CD4-positive, alpha-beta T cell treated with Interleukin-6 at 100 ng/mL for 8 hours (primary cell): Measurements from ENCODE around the gene ERVK3-1.

Experiments
- DNase-seq: peaks from one replicate; pipeline ENCODE4 v3.0.0-alpha.2; 2020; ENCODE audit warnings: mixed read lengths, low spot score

ERVK3-1 gene

DNA sequence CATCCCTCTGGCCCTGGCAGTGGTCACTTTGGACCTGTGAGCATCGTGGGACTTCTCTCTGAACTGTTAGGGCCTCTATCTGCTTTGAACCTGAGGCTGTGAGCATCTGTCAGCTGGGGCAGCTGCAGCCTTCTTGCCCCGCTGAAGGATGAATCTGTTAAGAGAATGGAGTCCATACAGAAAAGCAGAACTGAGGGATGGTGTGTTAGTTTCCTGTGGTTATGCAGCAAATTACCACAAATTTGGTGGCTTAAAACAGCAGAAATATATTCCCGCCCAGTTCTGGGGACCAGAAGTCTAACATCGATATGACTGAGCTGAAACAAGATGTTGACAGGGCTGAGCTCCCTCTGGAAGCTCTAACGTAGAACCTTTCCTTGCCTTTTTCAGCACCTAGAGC lies 59.0 kb downstream of the ERVK3-1 start:
- DNase-seq = no peak
